ENCODE results near the gene POLR2I.
A peak's percentile ranks its signal among the peaks of the same experiment; 100 is the strongest.
"Not testable (repeated sequence)": the region's sequence is repeated elsewhere in the genome, so short reads cannot be mapped to it uniquely, and the experiment has no call there.

Gene POLR2I

DNA sequence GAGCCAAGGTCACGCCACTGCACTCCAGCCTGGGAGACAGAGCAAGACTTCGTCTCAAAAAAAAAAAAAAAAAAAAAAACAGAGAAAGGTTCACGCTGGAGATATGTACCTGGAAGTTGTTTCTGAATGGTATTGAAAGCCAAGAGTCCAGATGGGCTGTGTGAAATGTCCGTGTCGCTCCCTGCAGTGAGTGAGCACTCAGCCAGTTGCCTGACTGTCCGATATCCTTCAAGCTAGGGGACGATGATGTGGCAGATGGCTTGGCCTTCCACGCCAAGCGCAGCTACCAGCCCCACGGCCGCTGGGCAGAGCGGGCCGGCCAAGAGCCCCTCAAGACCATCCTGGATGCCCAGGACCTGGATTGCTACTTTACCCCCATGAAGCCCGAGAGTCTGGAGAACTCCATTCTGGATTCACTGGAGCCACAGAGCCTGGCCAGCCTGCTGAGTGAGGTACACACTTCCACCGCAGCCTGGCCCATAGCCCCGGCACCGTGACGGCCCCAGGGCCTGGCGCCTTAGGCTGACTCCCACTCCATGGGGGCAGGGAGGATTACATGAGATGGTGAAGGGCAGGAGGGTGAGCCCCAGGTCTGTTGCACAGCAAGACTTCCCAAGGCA, 15.4 kb downstream of the POLR2I start:
- no peak for DNase-seq

DNA sequence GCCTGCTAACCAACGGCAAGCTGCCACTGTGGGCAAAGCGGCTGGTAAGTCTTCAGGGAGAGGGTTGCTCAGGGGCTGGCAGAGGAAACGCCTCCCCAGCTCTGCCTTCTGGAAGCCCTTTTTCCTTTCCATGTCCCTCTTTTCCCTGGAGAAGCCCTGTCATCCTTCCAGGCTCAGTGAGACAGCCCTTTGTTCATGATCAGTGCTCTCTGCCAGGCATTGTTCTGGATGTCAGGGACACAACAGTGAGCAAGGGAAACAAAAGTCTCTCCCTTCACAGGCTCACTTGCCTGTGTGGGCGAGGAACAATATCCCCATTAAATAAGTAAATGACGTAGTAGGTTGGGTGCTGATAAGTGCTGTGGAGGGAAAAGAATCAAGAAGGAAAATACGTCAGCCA, 17.6 kb downstream of the POLR2I start:
- DNase-seq, result no peak

DNA sequence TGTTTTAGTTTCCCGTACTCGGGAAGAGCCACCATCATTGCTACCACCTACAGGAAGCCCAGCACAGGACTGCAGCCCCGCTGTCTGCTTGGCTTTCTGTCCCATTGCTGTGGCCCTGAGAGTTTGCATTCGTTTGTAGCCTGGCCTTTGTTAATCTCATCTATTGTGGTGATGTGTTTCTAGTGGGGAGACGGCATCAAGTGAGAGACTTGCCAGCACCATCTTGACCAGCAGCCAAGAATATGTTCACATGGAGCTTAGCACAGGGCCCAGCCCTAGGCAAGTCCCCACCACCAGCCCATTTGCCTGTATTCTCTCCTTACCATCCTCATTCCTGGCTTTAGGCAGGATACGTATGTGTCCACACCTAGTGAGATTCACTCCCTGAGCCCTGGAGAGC, 21.0 kb downstream of the POLR2I start:
- DNase-seq, result no peak

DNA sequence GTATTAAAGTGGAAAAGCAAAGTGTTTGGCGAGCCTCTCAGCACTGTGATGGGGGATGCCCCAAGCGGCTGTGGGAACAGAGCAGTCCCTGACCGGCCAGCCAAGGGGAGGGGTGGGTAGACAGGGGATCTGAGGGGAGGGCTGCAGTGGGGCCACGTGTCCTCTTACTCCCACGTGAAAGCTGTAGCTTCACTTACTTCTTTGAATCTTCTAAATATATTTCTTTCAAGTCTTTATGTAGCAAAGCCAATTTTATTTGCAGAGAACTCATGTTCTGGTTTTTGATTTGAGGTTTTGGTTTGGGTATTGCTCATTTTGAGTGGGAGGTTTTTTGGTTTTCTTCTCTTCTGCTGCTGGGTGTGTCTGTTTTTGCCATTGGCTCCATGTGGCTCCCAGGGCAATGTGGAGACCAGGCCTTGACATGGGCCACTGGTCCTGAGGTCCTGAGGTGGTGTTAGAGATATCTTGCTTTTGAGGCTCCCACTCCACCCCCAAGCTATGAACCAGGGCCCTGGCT, 21.5 kb downstream of the POLR2I start:
- DNase-seq, result peak; percentile 68

DNA sequence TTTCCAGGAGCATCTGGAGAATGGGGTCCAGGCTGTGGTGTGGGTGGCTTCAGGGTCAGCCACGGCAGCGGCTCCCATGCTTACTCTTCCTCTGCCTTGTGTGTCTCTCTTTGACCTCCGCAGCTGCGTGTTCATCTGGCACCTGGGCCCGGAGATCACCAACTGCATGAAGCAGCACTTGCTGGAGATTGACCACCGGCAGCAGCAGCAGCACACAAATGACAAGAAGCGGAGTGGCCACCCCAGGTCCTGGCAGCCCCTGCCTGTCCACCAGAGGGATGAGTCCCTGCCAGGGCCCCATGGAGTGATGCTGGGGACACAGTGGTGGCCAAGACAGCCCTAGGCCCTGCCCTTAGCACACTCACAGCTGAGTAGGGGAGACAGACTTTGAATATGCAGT, 22.1 kb downstream of the POLR2I start:
- no peak for DNase-seq

DNA sequence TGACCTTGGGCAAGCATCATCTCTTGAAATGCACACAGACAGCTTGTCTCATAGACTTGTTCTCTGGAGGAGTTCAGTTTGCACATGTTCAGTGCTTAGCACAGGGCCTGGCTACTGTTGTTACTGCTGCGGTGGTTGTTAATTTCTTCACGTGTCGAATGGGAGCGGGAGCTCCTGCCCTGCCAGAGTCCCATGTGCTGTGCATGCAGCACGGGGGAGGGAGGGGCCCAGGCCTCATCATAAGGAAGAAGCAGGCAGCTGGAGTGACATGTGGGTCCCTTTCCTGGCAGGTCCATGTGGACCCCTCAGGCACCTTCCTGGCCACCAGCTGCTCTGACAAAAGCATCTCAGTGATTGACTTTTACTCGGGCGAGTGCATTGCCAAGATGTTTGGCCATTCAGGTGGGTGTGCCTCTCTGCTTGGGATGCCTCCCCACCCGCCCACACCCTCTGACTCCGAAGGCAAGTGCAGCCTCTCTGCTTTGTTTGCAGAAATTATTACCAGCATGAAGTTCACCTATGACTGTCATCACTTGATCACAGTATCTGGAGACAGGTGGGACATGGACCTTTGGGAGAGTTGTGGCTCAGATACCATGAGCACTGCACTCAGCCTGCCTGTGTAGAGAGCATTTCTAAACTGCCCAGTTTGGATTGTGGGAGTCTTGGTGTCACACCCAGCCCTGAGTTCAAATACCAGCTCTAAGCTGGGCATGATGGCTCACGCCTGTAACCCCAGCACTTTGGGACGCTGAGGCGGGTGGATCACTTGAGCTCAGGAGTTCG, 23.6 kb downstream of the POLR2I start:
- no peak for DNase-seq

DNA sequence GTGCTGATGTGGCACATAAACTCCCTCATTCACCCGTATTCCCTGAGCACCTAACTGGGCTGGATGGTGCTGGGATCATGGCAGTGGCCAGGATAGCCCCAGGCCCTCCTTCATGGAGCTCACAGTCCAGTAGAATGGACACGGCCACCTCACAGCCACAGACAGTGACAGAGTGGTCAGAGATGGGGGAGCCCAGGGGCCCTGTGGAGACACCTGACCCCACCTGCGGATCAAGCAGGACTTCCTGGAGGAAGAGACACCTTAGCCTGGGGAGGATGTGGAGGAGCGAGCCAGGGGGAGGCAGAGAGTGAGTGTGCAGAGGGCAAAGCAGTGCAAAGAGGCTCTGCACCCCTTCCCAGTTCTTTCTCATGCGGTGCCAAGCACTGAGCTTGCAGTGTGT, 24.8 kb downstream of the POLR2I start:
- no peak for DNase-seq

DNA sequence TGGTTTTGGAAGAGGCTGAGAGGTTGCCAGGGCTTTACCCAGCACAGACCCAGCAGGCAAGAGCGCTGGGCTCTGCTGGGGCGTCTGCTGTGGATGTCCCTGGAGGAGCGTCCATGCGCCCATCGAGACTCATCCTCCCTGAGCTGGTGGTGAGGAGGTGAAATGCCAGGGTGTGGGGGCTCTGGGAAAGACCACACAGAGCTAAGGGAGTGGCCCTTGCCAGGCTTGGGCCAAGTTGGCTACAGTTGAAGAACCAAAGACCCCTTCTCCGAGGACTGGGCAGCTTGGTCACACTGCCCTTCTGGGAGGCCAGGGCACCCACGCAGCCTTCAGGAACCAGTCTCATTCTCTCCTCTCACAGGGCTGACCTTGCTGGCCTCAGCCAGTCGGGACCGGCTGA, 28.3 kb downstream of the POLR2I start:
- no peak for DNase-seq

DNA sequence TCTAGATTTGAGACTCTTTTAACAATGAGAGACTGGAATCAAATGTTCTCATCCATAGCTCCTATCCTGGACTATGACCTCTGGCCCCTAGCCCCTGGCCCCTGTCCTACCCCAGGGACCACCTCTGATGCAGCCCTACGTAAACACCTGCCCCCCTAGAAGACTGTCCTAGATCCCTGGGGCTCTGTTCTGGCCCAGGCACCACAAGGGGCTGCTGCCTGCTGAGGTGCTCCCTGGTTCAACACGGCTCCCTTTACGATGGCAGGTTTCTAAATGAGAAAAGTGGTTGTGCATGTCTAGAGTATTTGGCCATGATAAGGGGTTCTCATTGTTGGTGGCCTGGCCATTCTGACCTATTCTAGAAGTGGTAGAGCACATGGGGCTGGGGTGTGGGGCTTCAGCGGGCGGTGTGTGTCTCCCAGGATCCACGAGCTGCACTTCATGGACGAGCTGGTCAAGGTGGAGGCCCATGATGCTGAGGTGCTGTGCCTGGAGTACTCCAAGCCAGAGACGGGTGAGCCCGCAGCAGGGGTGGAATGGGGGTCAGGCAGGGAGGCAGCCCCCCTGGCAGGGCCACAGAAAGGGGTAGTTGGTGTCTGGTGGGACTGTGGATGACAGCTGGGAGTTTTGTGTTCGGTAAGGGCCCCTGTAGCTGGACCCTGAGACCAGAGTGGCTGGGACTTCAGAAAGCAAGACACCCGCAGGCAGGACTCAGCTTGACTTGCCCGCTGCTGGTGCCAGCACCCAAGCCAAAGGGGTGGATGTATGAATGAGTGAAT, 30.3 kb downstream of the POLR2I start:
- DNase-seq, result no peak

DNA sequence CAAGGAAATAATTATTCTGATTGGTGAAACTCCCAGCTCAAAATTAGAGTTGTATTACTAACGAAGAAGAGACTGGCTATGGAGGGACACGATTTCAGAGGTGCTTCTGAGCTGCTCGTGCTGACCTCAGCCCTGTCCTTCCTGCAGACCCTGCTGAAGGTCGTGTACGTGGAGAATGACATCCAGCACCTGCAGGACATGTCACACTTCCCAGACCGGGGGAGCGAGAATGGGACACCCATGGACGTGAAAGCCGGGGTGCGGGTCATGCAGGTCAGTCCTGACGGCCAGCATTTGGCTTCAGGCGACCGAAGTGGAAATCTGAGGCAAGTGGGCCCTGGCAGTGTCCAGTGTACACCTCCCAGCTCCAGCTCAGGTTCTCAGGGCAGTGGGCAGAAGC, 31.8 kb downstream of the POLR2I start:
- no peak for DNase-seq

DNA sequence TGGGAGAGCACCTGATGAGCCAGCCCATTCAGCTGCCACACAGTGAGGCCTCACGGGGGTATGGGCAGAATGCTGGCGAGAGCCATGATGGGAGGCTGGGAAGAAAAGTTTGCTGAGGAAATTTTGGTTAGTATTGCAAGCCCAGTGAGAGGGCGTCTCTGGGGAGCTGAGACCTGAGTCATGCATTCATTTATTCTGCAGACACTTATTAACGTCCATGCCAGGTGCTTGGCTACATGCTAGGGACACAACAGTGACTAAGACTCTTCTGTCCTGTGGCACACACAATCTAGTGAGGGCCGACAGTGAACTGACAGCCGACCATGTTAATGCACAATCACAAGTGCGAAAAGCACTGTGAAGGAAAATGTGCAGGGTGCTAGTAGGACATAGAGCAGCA, 32.8 kb downstream of the POLR2I start:
- DNase-seq, result no peak

DNA sequence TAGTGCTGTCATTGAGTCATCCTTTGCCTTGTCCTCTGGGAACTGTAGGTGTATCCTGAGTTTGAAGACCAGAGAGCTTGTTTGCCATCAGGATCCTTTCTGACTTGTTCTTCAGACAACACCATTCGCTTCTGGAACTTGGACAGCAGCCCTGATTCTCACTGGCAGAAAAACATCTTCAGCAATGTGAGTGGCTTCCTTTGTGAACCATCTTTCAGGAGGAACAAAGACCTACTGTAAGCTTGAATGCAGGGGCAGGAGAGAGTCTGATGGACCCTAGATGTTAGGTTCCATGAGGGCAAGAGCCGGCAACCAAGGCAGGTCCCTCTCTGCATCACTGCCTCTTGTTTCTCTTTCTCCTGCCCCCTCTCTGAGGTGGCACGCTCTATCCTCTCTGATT, 33.3 kb downstream of the POLR2I start:
- no peak for DNase-seq

DNA sequence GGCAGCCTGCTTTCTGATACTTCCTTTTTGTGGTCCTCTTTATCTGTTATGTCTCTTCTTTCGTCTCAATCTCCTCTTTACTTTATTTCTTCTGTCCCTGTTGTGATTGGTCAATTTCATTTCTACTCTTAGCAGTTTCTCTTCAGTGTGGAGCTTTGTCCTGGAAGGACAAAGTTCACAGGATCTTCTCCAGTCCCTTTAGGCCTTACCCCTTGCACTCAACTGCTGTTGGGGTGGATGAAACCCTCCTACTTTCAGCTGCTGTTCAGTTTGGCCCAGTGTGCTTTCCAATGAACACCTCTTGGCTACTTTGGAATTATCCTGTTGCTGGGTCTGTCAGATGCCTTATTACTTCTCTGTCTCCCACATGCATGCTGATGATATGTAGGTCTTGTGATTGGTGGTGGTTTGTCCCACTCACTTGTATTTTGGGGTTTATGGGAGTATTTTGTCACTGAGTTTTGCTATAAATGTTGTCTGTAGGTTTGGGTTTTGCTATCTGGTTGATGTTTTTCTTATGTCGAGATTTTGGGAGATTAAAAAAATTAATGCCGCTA, 35.2 kb downstream of the POLR2I start:
- DNase-seq, result no peak

DNA sequence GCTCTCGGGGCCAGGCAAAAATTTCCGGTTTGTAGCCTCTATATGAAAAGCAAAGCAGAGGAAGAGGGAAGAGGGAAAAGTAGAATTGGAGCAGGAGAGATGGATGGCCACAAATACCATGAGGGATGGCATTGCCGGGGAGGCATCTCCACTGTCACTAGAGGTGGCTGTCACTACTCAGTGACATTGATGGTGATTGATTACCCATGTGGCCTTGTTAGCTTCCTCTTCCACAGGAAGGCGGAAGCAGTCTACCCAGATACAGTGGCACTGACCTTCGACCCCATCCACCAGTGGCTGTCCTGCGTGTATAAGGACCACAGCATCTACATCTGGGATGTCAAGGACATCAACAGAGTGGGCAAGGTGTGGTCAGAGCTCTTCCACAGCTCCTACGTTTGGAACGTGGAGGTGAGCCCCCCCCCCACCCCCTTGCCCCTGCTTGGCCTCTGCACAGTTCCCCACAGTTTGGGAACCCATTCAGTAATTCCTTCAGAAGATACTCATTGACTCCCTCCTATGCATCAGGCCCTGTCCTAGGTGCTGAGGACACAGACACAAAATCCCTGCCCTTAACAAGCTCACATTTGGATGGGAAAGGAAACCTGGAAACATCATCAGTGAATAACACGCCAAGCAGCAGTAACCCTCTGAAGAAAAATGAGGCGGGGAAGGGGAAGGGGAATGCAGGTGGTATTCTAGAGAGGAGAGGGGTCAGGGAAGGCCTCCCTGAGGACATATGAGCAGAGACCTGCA, 41.4 kb downstream of the POLR2I start:
- DNase-seq, result no peak

DNA sequence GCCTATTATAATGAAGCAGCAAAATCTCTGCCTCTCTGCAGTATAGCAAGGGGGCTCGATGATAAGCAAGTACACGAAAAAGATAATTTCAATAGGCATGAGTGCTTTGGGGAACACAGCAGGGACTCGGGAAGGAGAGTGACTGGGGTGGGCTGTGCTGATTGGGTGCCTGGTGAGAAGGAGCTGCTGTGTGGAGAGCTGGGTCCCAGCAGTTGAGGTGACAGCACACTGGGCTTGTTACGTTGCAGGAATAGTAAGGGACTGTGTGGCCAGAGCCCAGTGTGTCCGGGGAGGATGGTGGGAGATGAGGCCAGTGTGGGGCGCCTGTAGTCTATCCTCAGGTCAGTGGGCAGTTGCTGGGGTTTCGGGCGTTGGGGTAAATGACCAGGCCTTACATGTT, 42.6 kb downstream of the POLR2I start:
- no peak for DNase-seq

DNA sequence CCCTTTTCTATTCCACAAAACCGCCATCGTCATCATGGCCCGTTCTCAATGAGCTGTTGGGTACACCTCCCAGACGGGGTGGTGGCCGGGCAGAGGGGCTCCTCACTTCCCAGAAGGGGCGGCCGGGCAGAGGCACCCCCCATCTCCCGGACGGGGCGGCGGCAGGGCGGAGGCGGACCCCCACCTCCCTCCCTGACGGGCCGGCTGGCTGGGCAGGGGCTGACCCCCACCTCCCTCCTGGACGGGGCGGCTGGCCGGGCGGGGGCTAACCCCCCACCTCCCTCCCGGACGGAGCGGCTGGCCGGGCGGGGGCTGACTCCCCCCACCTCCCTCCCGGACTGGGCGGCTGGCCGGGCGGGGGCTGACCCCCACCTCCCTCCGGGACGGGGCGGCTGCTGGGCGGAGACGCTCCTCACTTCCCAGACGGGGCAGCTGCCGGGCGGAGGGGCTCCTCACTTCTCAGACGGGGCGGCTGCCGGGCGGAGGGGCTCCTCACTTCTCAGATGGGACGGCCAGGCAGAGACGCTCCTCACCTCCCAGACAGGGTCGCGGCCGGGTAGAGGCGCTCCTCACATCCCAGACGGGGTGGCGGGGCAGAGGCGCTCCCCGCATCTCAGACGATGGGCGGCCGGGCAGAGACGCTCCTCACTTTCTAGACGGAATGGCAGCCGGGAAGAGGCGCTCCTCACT, 45.7 kb downstream of the POLR2I start:
- not testable (repeated sequence) for DNase-seq

DNA sequence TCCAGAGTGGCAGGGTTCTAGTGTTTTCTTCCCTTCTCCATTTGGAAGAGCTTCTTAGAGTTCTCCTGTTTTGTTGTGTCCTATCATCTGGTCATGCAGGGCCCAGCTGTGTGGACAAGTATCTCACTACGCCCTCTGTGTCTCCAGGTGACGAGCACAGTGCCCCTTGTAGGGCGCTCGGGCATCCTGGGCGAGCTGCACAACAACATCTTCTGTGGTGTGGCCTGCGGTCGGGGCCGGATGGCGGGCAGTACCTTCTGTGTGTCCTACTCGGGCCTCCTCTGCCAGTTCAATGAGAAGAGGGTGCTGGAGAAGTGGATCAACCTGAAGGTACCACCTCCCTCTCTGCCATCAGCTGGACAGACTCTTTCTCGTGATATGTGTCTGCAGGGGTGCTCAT, 47.0 kb downstream of the POLR2I start:
- DNase-seq, result no peak

DNA sequence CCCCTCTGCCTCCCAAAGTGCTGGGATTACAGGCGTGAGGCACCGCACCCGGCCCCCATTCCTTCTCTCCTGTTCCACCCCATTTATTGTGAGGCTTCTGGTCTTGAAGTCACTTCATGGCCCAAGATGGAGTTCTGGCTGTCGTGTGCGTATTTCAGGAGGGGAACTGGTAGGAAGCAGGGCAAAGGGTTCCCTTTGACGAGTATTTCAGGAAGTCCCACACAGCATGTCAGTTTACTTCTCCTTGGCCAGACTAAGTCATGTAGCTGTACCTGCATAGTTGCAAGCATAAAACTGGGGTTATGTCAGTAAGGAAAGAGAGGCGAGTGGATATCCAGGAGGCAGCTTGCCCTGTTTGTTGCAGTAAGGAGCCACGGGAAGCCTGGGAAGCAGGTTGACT, 49.8 kb downstream of the POLR2I start:
- no peak for DNase-seq
